ENCODE results near the gene SENP2.

SENP2 gene

GRCh38 chr3:185585859-185586685 lies at the start of gene SENP2:
TSS of gene SENP2 (plus strand) at chr3:185586295. CDS start at chr3:185586414, 119 bp downstream.
- DNase-seq (ENCODE audit: insufficient read length, low spot score), result peak; percentile 79
- no peak for FAIRE-seq
- no peak for TF ChIP-seq CTCF (IDR thresholded peaks at IDR 0.05; ENCODE audit: insufficient read depth, missing control alignments)

- DNase-seq (ENCODE audit: insufficient read length, low spot score) (no peak), FAIRE-seq (no peak)
- no peak for TF ChIP-seq CTCF (IDR thresholded peaks at IDR 0.05; ENCODE audit: insufficient read depth, missing control alignments)
These were observed 48.6 kb upstream of the SENP2 start for GRCh38 chr3:185537369-185537970.

- FAIRE-seq (no peak), DNase-seq (ENCODE audit: insufficient read length, low spot score) (no peak)
- no peak for TF ChIP-seq CTCF (IDR thresholded peaks at IDR 0.05; ENCODE audit: insufficient read depth, missing control alignments)
These were observed 46.2 kb upstream of the SENP2 start for GRCh38 chr3:185539934-185540333.

GRCh38 chr3:185540695-185541094 lies 45.4 kb upstream of the SENP2 start:
- TF ChIP-seq CTCF (IDR thresholded peaks at IDR 0.05; ENCODE audit: insufficient read depth, missing control alignments), result no peak
- FAIRE-seq (no peak), DNase-seq (ENCODE audit: insufficient read length, low spot score) (no peak)

- no peak for DNase-seq (ENCODE audit: insufficient read length, low spot score)
- no peak for TF ChIP-seq CTCF (IDR thresholded peaks at IDR 0.05; ENCODE audit: insufficient read depth, missing control alignments)
- FAIRE-seq, result no peak
These were observed 37.0 kb upstream of the SENP2 start for GRCh38 chr3:185549122-185549521.

GRCh38 chr3:185549651-185550111 lies 36.4 kb upstream of the SENP2 start:
- TF ChIP-seq CTCF (IDR thresholded peaks at IDR 0.05; ENCODE audit: insufficient read depth, missing control alignments), result no peak
- FAIRE-seq, result no peak
- DNase-seq (ENCODE audit: insufficient read length, low spot score), result no peak

Measured in D721Med (cell line).